ENCODE data around the gene PNLDC1. TPM values are rescaled to one million over a fixed set of nuclear protein-coding genes. Genes with fewer than 3 reads are reported as not detected.

The PNLDC1 gene
- total and polyA plus RNA-seq, 4 donors: 0.08 to 3.1 (median 0.58) TPM; not detected in 1

GRCh38 chr6:159762681-159763293 lies 37.3 kb upstream of the PNLDC1 start:
- Histone ChIP-seq H3K36me3 (ENCODE audit: control insufficient read depth in 4 of 4, insufficient read depth in 3 of 4, low read depth in 1 of 4, low read length in 3 of 4) (peaks cover 0 to 23% (median 21%) of the 10 kb centered on the region in 4 donors), H3K9ac (ENCODE audit: low read depth in 1 of 2, low read length in 2 of 2) (peak overlapping the region; percentile 67 to 96), H3K27me3 (ENCODE audit: control insufficient read depth in 4 of 4, insufficient read depth in 4 of 4, low read length in 3 of 4) (no peaks in the 10 kb centered on the region), H3K27ac (ENCODE audit: low read depth in 1 of 2, low read length in 2 of 2) (peak overlapping the region; percentile 100), H3K9me3 (ENCODE audit: control insufficient read depth in 4 of 4, low read length in 3 of 4) (no peaks in the 10 kb centered on the region), H3K4me3 (ENCODE audit: low read depth in 1 of 3, low read length in 3 of 3) (peak overlapping the region; percentile 74 to 94 (median 83)), H3K4me1 (ENCODE audit: control insufficient read depth in 4 of 4, insufficient read depth in 4 of 4, low read length in 3 of 4) (peaks cover 0 to 30% (median 18%) of the 10 kb centered on the region in 4 donors)
- 10% methylated on average over 16 of the region's 16 CpGs for WGBS
- no peak for DNase-seq (ENCODE audit: low spot score)
- no peak for TF ChIP-seq FOXA1 (IDR thresholded peaks at IDR 0.05)
- no peak for TF ChIP-seq JUND (IDR thresholded peaks at IDR 0.05)
- TF ChIP-seq GABPA (IDR thresholded peaks at IDR 0.05 in 1 of 2, conservative IDR thresholded peaks at IDR 0.05 in 1 of 2): no peak
- peak; percentile 65 for TF ChIP-seq YY1 (IDR thresholded peaks at IDR 0.05)
- peak; percentile 53 to 89 for TF ChIP-seq EGR1 (IDR thresholded peaks at IDR 0.05; ENCODE audit: low read depth in 2 of 2)
- no peak for TF ChIP-seq HNF4G (IDR thresholded peaks at IDR 0.05)
- TF ChIP-seq RAD21 (IDR thresholded peaks at IDR 0.05): no peak
- TF ChIP-seq TAF1 (conservative IDR thresholded peaks at IDR 0.05): no peak
- TF ChIP-seq SP1 (IDR thresholded peaks at IDR 0.05): peak; percentile 15
- TF ChIP-seq RXRA (IDR thresholded peaks at IDR 0.05): peak; percentile 86 to 87
- TF ChIP-seq FOXA2 (IDR thresholded peaks at IDR 0.05): no peak
- TF ChIP-seq ATF3 (IDR thresholded peaks at IDR 0.05): no peak
- peak; percentile 31 for TF ChIP-seq NR2F2 (IDR thresholded peaks at IDR 0.05)
- TF ChIP-seq, protein P1, sequence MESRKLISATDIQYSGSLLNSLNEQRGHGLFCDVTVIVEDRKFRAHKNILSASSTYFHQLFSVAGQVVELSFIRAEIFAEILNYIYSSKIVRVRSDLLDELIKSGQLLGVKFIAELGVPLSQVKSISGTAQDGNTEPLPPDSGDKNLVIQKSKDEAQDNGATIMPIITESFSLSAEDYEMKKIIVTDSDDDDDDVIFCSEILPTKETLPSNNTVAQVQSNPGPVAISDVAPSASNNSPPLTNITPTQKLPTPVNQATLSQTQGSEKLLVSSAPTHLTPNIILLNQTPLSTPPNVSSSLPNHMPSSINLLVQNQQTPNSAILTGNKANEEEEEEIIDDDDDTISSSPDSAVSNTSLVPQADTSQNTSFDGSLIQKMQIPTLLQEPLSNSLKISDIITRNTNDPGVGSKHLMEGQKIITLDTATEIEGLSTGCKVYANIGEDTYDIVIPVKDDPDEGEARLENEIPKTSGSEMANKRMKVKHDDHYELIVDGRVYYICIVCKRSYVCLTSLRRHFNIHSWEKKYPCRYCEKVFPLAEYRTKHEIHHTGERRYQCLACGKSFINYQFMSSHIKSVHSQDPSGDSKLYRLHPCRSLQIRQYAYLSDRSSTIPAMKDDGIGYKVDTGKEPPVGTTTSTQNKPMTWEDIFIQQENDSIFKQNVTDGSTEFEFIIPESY (IDR thresholded peaks at IDR 0.05): peak; percentile 33
- TF ChIP-seq, protein P2, sequence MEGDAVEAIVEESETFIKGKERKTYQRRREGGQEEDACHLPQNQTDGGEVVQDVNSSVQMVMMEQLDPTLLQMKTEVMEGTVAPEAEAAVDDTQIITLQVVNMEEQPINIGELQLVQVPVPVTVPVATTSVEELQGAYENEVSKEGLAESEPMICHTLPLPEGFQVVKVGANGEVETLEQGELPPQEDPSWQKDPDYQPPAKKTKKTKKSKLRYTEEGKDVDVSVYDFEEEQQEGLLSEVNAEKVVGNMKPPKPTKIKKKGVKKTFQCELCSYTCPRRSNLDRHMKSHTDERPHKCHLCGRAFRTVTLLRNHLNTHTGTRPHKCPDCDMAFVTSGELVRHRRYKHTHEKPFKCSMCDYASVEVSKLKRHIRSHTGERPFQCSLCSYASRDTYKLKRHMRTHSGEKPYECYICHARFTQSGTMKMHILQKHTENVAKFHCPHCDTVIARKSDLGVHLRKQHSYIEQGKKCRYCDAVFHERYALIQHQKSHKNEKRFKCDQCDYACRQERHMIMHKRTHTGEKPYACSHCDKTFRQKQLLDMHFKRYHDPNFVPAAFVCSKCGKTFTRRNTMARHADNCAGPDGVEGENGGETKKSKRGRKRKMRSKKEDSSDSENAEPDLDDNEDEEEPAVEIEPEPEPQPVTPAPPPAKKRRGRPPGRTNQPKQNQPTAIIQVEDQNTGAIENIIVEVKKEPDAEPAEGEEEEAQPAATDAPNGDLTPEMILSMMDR (IDR thresholded peaks at IDR 0.05; ENCODE audit: low read depth, low read length, missing input control): no peak
- TF ChIP-seq, protein P3, sequence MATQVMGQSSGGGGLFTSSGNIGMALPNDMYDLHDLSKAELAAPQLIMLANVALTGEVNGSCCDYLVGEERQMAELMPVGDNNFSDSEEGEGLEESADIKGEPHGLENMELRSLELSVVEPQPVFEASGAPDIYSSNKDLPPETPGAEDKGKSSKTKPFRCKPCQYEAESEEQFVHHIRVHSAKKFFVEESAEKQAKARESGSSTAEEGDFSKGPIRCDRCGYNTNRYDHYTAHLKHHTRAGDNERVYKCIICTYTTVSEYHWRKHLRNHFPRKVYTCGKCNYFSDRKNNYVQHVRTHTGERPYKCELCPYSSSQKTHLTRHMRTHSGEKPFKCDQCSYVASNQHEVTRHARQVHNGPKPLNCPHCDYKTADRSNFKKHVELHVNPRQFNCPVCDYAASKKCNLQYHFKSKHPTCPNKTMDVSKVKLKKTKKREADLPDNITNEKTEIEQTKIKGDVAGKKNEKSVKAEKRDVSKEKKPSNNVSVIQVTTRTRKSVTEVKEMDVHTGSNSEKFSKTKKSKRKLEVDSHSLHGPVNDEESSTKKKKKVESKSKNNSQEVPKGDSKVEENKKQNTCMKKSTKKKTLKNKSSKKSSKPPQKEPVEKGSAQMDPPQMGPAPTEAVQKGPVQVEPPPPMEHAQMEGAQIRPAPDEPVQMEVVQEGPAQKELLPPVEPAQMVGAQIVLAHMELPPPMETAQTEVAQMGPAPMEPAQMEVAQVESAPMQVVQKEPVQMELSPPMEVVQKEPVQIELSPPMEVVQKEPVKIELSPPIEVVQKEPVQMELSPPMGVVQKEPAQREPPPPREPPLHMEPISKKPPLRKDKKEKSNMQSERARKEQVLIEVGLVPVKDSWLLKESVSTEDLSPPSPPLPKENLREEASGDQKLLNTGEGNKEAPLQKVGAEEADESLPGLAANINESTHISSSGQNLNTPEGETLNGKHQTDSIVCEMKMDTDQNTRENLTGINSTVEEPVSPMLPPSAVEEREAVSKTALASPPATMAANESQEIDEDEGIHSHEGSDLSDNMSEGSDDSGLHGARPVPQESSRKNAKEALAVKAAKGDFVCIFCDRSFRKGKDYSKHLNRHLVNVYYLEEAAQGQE (IDR thresholded peaks at IDR 0.05): no peak
- TF ChIP-seq MAX (IDR thresholded peaks at IDR 0.05): peak; percentile 30
- TF ChIP-seq HNF4A (conservative IDR thresholded peaks at IDR 0.05): peak; percentile 80 to 82

All from liver (tissue), 9 donors.